HEK293 (cell line): ENCODE data around the gene FUBP3.

ENCODE experiments used
- CTCF ChIA-PET: fragments of 350-600 bp; formaldehyde crosslinking; extraction: SDS; loops from one replicate; lab custom pipeline; 2021; ENCODE audit warnings: antibody characterized with exemption; lab: Yijun Ruan, JAX
- POLR2A ChIA-PET: fragments of 300-600 bp; formaldehyde crosslinking; extraction: SDS; loops from one replicate; lab custom pipeline; 2020; ENCODE audit warnings: antibody characterized with exemption, inconsistent platforms; lab: Yijun Ruan, JAX
- H3K27ac ChIP-seq: fragments of 200-500 bp; sonication (Bioruptor generic); 2 replicates; pipeline ENCODE4 v1.5.1; 2014; ENCODE audit warnings: low read depth, low read length, control low read depth, inconsistent platforms; ENCODE audit errors: extremely low read depth
- H3K36me3 ChIP-seq, 2 experiments: fragments of 200-500 bp in 1 of 2; sonication (Bioruptor generic) in 1 of 2; 1 replicate in 1 of 2; 2 replicates in 1 of 2; pipeline ENCODE4 v1.5.1; 2014 to 2017; ENCODE audit warnings: inconsistent platforms in 2 of 2, low read length in 2 of 2; ENCODE audit not compliant: control insufficient read depth in 2 of 2, insufficient read depth in 1 of 2
- H3K4me1 ChIP-seq: fragments of 200-500 bp; sonication (Bioruptor generic); 2 replicates; pipeline ENCODE4 v1.5.1; 2014; ENCODE audit warnings: mild to moderate bottlenecking, low read length, inconsistent platforms; ENCODE audit not compliant: control insufficient read depth, insufficient read depth
- H3K4me3 ChIP-seq: 2 replicates; pipeline ENCODE4 v1.5.1; 2011; ENCODE audit warnings: low read depth, mild to moderate bottlenecking, control low read depth, low read length, moderate library complexity
- H3K9me3 ChIP-seq: fragments of 200-500 bp; sonication (Bioruptor generic); 2 replicates; pipeline ENCODE4 v1.5.1; 2014; ENCODE audit warnings: low read depth, low read length, inconsistent platforms; ENCODE audit not compliant: control insufficient read depth, insufficient read depth
- KLF8 ChIP-seq: fragments of 450-650 bp; formaldehyde crosslinking; IDR thresholded peaks from 2 replicates; pipeline ENCODE4 v1.5.1; 2016; ENCODE audit warnings: missing biosample characterization, missing genetic modification characterization
- OVOL3 ChIP-seq: fragments of 450-650 bp; formaldehyde crosslinking; IDR thresholded peaks from 2 replicates; pipeline ENCODE4 v1.5.1; 2016; ENCODE audit warnings: missing biosample characterization, missing genetic modification characterization
- PRDM6 ChIP-seq: fragments of 450-650 bp; formaldehyde crosslinking; IDR thresholded peaks from 2 replicates; pipeline ENCODE4 v1.5.1; 2017; ENCODE audit warnings: missing biosample characterization, missing genetic modification characterization
- REPIN1 ChIP-seq: fragments of 450-650 bp; formaldehyde crosslinking; IDR thresholded peaks from 2 replicates; pipeline ENCODE4 v1.5.1; 2017; ENCODE audit warnings: missing biosample characterization, missing genetic modification characterization, low read depth
- TRIM28 ChIP-seq: IDR thresholded peaks from 2 replicates; pipeline ENCODE4 v1.6.1; 2011; ENCODE audit warnings: low read length, control low read depth, borderline replicate concordance
- ZFP3 ChIP-seq: fragments of 450-650 bp; formaldehyde crosslinking; IDR thresholded peaks from 2 replicates; pipeline ENCODE4 v1.5.1; 2016; ENCODE audit warnings: low read depth, missing biosample characterization, missing genetic modification characterization
- ZFP37 ChIP-seq: fragments of 450-650 bp; formaldehyde crosslinking; IDR thresholded peaks from 2 replicates; pipeline ENCODE4 v1.5.1; 2016; ENCODE audit warnings: missing biosample characterization, missing genetic modification characterization
- ZFP69B ChIP-seq: fragments of 450-650 bp; formaldehyde crosslinking; IDR thresholded peaks from 2 replicates; pipeline ENCODE4 v1.5.1; 2016; ENCODE audit warnings: missing biosample characterization, missing genetic modification characterization
- ZNF132 ChIP-seq: fragments of 450-650 bp; formaldehyde crosslinking; IDR thresholded peaks from 2 replicates; pipeline ENCODE4 v1.5.1; 2017; ENCODE audit warnings: missing biosample characterization, missing genetic modification characterization, borderline replicate concordance
- ZNF2 ChIP-seq: fragments of 450-650 bp; formaldehyde crosslinking; IDR thresholded peaks from 2 replicates; pipeline ENCODE4 v1.5.1; 2016; ENCODE audit warnings: missing biosample characterization, missing genetic modification characterization
- ZNF221 ChIP-seq: fragments of 450-650 bp; formaldehyde crosslinking; IDR thresholded peaks from 2 replicates; pipeline ENCODE4 v1.5.1; 2017; ENCODE audit warnings: missing biosample characterization, missing genetic modification characterization, borderline replicate concordance
- ZNF324 ChIP-seq: fragments of 450-650 bp; formaldehyde crosslinking; IDR thresholded peaks from 2 replicates; pipeline ENCODE4 v1.5.1; 2016; ENCODE audit warnings: missing biosample characterization, missing genetic modification characterization
- ZNF335 ChIP-seq: fragments of 450-650 bp; formaldehyde crosslinking; conservative IDR thresholded peaks from 2 replicates; pipeline ENCODE4 v1.5.1; 2016; ENCODE audit warnings: missing biosample characterization, missing genetic modification characterization
- ZNF354C ChIP-seq: fragments of 450-650 bp; formaldehyde crosslinking; IDR thresholded peaks from 2 replicates; pipeline ENCODE4 v1.5.1; 2016; ENCODE audit warnings: missing biosample characterization, missing genetic modification characterization, low read depth, borderline replicate concordance
- ZNF544 ChIP-seq: fragments of 450-650 bp; formaldehyde crosslinking; IDR thresholded peaks from 2 replicates; pipeline ENCODE4 v1.5.0; 2017; ENCODE audit warnings: missing biosample characterization, missing genetic modification characterization
- ZNF629 ChIP-seq: fragments of 450-650 bp; formaldehyde crosslinking; IDR thresholded peaks from 2 replicates; pipeline ENCODE4 v1.5.1; 2017; ENCODE audit warnings: missing biosample characterization, missing genetic modification characterization
- ZNF776 ChIP-seq: fragments of 450-650 bp; formaldehyde crosslinking; IDR thresholded peaks from 2 replicates; pipeline ENCODE4 v1.5.0; 2017; ENCODE audit warnings: missing biosample characterization, missing genetic modification characterization, borderline replicate concordance
- TF ChIP-seq, protein P1 (sequence below): fragments of 450-650 bp; formaldehyde crosslinking; IDR thresholded peaks from 2 replicates; pipeline ENCODE4 v1.5.1; 2016; ENCODE audit warnings: missing biosample characterization, missing genetic modification characterization

The FUBP3 gene

GRCh38 chr9:130583271-130583670, 3.9 kb downstream of the FUBP3 start:
- Histone ChIP-seq H3K27ac (no peak overlapping the region), H3K9me3 (no peaks in the 10 kb centered on the region), H3K4me1 (no peaks in the 10 kb centered on the region), H3K4me3 (no peak overlapping the region), H3K36me3 (peaks cover 3 to 42% of the 10 kb centered on the region in 2 experiments; a peak in 2 of 3 replicates)
- TF ChIP-seq ZNF335, result no peak
- TF ChIP-seq, protein P1, sequence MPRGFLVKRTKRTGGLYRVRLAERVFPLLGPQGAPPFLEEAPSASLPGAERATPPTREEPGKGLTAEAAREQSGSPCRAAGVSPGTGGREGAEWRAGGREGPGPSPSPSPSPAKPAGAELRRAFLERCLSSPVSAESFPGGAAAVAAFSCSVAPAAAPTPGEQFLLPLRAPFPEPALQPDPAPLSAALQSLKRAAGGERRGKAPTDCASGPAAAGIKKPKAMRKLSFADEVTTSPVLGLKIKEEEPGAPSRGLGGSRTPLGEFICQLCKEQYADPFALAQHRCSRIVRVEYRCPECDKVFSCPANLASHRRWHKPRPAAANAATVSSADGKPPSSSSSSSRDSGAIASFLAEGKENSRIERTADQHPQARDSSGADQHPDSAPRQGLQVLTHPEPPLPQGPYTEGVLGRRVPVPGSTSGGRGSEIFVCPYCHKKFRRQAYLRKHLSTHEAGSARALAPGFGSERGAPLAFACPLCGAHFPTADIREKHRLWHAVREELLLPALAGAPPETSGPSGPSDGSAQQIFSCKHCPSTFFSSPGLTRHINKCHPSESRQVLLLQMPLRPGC (tag by site-specific recombination), result no peak
- no peak for TF ChIP-seq ZNF2
- TF ChIP-seq ZNF776, result no peak
- TF ChIP-seq OVOL3 (tag by site-specific recombination), result no peak
- no peak for TF ChIP-seq TRIM28
- TF ChIP-seq ZFP69B (tag by site-specific recombination), result no peak
- no peak for TF ChIP-seq ZNF221
- TF ChIP-seq ZNF132, result no peak
- no peak for TF ChIP-seq PRDM6 (tag by site-specific recombination)
- no peak for TF ChIP-seq ZNF324
- no peak for TF ChIP-seq ZFP37
- CTCF ChIA-PET, result no interaction called here
- POLR2A ChIA-PET, result interaction anchor here (0.6 kb wide), 1 partner anchor 9 kb away, joined by 4 read pairs; no protein-coding TSS in a partner anchor

DNA sequence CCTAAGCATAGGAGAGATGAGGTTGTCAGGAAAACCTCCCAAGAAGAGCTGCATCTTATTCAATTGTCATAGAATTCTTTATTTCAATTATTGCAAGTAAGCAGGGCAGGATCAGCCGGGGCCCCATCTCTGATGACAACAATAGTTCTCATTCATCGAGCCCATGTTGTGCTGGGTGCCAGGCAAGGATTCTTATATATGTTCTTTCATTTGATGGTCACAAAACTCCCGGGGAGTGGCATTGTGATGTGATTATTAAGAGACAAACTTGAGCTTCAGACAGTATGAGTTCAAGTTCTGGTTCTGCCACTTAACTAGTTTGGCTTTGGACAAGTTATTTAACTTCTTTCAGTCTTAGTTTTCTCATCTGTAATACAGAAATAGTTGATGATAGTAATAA, 8.5 kb downstream of the FUBP3 start:
- Histone ChIP-seq H3K4me3 (no peak overlapping the region), H3K9me3 (no peaks in the 10 kb centered on the region), H3K36me3 (peaks cover 0 to 29% of the 10 kb centered on the region in 2 experiments; a peak in 2 of 3 replicates), H3K4me1 (no peaks in the 10 kb centered on the region), H3K27ac (no peak overlapping the region)
- ChIA-PET POLR2A (no interaction called here), CTCF (no interaction called here)
- TF ChIP-seq ZNF544 (tag by site-specific recombination) (no peak), KLF8 (tag by site-specific recombination) (no peak)

- ChIA-PET CTCF (interaction anchor here (0.6 kb wide), 1 partner anchor 97 kb away, joined by 3 read pairs; no protein-coding TSS in a partner anchor), POLR2A (interaction anchor here (1.1 kb wide), 1 partner anchor 59 kb away, joined by 4 read pairs; no protein-coding TSS in a partner anchor)
- Histone ChIP-seq H3K27ac (no peak overlapping the region), H3K9me3 (no peaks in the 10 kb centered on the region), H3K36me3 (peaks cover 0 to 28% of the 10 kb centered on the region in 2 experiments; a peak in 2 of 3 replicates), H3K4me3 (no peak overlapping the region), H3K4me1 (no peaks in the 10 kb centered on the region)
- TF ChIP-seq ZNF354C (tag by site-specific recombination) (no peak), ZFP3 (tag by site-specific recombination) (no peak), ZNF629 (tag by site-specific recombination) (no peak), REPIN1 (tag by site-specific recombination) (no peak)
Measured at GRCh38 chr9:130588416-130588815, 9.0 kb downstream of the FUBP3 start.
